Right forelimb (tissue), 1 donor: Measurements from ENCODE around the gene MAP1B.
"Not testable (repeated sequence)": the region's sequence is repeated elsewhere in the genome, so short reads cannot be mapped to it uniquely, and the experiment has no call there.

Experiments used
- DNase-seq: peaks from one replicate; pipeline ENCODE4 v3.0.0-alpha.2; 2018

The MAP1B gene

GRCh38 chr5:72166070-72166979 lies 59.0 kb downstream of the MAP1B start:
- peak; percentile 75 for DNase-seq

- no peak for DNase-seq
Observed at GRCh38 chr5:72167257-72167656, 60.0 kb downstream of the MAP1B start.

DNA sequence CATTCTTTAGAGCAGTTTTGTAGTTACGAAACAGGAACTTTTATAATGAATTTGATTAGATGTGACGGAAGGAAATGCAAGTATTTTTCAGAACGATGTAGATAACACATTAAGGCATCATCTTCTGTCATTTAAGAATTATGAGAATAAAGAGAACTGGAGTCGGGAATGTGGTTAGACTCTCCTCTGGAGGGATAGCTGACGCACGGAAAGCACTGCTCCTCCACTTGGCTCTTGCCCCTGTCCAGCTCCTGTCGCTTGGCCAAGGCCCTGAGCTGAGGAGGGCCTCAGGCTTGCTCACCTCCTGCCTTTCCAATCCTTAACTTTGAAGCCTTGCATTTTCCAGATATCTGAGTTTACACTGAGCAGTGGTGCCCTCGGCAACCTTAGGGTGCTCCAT lies 60.5 kb downstream of the MAP1B start:
- DNase-seq: no peak

DNA sequence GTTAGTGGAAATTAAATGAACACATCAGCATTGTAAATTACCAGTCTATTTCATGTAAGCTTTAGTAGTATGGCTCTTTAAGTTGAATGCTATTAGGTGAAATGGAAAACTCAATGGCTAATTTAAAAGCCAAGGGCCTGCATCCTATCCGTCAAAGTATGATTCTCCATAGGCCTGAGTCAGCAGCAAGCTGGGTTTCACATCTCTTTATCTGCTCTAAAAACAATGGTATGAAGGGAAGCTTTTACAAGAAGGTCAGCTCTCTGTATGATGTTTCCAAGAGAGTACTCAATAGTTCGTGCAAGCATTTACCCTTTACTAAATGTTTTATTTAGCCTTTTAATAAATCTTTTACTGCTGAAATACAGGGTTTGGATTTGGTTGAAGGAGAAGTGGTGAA lies 62.8 kb downstream of the MAP1B start:
- no peak for DNase-seq

GRCh38 chr5:72171181-72171580 lies 63.9 kb downstream of the MAP1B start:
- not testable (repeated sequence) for DNase-seq

DNA sequence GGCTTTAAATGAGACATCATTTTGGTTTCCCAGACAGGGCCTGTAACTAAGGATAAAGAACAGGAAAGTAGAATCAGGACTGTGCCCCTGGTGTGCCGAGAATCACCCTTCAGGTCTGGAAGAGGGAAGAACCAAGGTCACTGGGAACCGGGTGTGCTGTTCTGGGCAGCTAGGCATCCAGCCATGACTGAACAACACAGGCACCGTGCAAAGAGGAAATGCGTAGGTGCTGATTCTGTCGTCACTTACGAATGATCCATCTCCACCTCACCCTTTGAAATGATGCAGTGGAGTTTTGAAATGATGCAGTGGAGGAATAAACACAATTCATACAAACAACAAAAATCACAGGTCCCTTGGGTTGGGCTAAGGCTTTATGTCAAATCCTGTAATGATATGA lies 64.4 kb downstream of the MAP1B start:
- DNase-seq: no peak

DNA sequence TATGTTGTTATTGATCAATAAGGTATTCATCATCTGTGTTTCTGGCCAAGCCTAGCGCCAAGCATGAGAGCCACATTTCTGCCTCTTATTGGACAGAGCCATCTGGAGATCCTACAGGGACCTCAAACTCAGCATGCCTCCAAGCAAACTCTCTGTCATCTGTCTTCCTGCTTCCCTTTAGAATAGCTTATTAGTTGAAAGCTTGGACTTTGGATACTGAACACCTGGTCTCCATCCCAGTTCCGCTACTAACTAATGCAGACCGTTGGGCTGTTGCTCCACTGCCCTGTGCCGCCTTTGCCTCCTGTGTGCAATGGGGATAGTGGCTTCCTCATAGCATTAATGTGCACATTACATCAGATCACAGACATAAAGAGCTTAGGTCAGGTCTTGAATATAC lies 65.5 kb downstream of the MAP1B start:
- no peak for DNase-seq

DNA sequence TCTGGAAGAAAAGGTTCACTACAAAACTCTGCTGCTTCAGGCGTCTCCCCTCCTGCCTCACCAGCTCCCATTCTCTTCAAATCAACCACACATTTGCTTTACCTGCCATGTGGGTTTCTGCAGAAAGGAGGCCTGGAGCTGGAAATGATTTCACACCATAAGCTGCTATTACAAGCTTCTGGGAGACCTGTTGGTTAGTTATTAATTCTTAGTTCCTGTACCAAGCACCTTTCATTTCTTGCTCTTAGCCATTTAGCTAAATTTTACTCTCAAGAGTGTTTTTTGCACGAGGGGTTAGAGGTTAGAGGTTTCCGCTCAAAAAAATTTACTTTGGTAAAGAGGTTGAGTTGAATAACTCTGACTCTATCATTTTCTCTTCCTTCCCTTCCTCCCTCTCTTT lies 70.3 kb downstream of the MAP1B start:
- DNase-seq: no peak

DNA sequence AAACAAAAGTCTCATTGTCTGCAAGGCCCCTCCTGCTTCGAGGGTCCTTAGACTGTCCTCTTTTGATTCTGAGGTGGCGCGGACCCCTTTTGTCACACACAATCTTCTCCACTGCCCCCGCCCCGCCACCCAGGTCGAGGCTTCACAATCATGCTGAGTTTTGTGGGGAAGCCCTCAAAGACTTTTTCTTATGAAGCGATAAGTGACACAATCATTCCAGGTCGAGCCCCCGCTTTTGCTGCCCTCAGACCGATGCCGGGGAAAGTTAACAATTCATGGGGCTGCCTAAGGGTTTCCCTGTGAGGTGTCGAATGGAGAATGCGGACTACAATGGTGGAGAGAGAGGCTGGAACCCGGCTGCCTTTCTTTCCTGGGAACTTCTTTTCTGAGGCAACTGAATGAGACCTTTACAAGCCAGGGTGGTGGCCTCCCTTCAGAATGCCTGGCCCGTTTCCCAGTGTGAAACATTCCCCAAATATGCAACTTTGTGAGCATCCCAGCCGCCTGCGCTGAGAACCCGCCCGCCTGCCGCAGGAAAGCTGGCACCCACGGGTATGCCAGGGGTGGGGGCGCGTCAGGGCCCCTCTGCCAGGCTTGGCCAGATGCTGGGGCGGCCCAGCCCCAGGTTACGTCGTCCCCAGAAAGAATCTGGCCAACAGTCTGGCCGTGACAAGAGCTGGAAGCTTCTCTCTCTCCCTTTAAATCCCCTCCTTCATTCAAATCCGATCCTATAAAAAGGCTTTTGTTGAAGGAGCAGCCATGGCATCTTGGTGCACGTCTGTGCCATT lies 71.9 kb downstream of the MAP1B start:
- DNase-seq: peak; percentile 74

DNA sequence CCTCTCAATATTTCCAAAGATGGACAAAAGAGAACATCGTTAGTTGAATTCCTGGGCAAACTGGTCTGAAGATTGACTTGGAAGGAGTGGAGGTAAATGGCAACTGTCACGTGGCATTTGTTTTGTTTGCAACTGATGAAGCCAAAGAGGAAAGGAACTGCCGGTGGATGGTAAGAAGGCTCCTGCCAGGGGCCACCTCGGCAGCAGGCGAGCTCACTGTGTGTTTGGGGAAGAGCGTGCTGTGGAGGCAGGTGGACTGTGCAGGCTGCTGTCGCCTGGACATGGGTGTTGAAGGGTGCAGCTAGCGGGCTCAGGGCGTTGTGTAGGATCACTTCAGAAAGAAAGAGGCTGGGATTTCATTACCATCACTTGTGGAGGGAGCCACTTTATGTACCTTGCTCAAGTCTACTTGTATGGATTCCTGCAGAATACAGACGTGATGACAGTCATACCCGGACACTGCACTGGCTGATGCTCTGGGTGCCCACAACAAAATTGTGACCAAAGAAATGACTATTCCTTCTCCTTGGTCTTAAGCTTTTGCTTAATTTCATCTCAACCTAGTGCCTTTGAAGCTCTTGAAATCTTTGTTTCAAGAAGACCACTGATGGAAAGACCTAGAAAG lies 72.7 kb downstream of the MAP1B start:
- no peak for DNase-seq

DNA sequence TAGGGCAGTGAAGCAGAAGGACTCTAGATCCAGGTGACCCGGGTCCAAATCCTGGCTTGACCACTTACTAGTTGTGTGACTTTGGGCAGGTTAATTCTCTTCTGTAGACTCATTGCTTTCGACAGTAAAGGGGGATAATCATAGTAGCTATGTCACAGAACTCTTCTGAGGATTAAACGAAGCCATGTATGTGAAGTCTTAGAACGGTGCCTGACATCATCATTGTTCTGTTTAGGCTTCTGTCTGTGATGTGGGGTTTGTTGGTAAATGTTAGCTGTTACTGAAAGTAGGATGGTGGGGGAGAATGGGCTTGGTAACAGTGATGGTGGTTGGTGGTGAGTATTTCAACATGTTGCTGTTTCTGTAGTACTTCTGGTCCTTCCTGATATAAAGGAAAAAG lies 73.7 kb downstream of the MAP1B start:
- DNase-seq: no peak

DNA sequence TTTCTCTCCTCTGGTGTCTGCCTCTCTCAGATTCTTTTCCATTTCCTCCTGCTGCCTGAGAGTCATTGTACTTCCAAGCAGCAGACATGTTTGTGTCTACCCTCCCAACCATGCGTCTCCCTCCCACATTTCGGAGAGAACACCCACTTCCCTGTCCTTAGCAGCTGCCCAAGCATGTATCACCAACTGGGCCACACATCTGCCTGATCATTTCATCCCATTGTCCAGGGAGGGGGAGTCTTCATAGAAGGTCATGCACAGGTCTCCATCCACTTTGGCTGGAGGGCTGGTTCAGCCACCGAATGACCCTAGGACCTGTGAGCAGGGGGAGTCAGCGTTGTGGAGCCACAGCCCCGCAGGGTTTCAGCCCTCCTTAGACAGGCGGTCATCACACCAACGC lies 75.4 kb downstream of the MAP1B start:
- DNase-seq: no peak

DNA sequence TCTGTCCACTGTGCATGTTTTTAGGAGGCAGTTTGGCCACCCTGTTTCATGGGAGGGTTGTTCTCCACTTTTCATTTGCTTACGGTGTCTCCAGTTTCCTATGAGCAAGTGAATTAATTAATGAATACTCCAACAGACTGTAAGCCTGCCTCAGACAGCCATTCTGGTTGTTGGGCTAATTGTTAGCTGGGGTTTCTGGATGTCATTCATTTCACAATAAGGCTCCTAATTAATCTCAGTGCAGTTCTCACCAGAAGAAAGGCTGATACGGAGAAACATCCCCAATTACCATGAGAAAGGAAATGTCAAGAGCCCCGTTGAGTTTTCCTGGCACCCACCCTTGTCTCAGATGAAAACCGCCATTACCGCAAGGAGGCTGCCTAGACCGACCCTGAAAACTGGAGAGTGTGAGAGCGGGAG lies 75.8 kb downstream of the MAP1B start:
- no peak for DNase-seq

DNA sequence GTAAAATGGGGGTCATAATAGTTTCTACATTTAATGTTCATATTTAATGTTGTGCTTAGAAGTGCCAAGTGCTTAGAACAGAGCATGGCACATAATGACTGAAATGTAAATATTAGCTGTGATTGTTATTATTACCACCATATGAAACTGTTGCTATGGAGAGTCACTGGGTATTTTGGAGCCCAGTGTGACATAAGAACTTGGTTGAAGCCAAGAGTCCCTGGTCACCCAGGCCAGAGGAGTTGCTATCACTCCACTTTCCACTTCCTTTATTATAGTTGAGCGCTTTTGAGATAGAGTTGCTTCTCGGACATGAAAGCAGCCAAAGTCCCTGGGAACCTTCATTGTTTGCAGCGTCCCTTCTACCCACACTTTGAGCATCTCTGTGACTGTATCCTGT lies 77.1 kb downstream of the MAP1B start:
- DNase-seq: no peak

- peak; percentile 78 for DNase-seq
Observed at GRCh38 chr5:72185496-72186329, 78.4 kb downstream of the MAP1B start.

DNA sequence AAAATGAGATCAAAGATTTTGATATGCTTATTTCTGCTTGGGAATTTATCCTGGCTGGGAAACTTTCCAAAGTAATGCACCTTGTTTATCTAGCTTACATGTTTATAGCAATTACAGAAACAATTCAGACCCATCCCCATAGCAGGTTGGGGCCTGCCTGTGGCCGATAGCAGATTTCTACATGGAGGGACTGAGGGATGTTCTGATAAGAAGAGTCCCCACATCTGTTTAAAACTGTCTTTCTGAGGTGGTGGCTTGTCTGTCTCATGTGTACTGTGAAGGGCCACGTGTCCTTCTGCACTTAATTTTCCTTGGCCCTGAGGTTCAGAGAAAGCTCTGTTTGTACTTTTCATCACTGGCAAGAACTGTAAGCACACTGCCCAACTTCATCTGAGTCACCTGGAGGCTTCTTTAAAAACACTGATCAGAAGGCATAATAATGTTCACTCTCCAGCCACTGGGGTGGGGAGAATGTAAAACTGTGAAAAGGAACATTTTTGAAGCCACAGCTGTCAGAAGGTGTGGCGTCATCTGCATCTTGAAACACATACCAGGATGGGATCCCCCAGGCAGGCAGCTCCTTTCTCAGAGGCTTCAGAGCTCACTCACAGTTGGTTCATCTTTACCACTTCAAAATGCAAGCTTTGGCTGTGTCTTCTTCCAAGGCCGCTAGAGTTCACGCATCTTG lies 80.3 kb downstream of the MAP1B start:
- DNase-seq: no peak

GRCh38 chr5:72188166-72188565 lies 80.9 kb downstream of the MAP1B start:
- DNase-seq: no peak

DNA sequence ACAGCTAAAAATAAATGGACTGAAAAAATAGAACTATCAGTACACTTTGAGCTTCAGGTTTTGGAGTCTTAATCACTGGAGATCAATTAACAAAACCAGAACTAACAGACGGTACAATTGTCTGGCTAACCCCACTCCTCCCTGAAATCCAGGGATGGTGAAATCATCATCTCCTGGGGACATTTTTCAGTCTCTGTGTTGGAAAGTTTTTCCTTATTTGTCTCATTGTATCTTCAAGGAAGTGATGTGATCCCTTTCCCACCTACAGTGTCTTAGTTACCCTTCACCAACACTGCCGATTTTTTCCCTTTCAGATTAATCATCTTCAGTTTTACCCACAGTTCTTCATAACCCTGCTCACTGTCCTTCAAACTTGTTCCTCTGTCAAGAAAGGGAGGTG lies 81.9 kb downstream of the MAP1B start:
- no peak for DNase-seq

GRCh38 chr5:72191404-72191803 lies 84.1 kb downstream of the MAP1B start:
- no peak for DNase-seq

GRCh38 chr5:72194846-72195245 lies 87.6 kb downstream of the MAP1B start:
- DNase-seq: no peak

- DNase-seq: no peak
Observed at GRCh38 chr5:72195581-72195980, 88.3 kb downstream of the MAP1B start.

DNA sequence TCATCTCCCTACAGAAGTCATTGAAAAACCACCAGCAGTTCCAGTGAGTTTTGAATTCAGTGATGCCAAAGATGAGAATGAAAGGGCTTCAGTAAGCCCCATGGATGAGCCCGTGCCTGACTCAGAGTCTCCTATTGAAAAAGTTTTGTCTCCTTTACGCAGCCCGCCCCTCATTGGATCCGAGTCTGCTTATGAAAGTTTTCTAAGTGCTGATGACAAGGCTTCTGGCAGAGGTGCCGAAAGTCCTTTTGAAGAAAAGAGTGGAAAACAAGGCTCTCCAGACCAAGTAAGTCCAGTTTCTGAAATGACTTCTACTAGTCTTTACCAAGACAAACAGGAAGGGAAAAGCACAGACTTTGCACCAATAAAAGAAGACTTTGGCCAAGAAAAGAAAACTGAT lies 90.1 kb downstream of the MAP1B start:
- DNase-seq: no peak
